Psoas muscle (tissue), 8 donors: ENCODE measurements around the gene LCP2. TPM values are rescaled to one million over a fixed set of nuclear protein-coding genes. Genes with fewer than 3 reads are reported as not detected.

Source experiments
- ATAC-seq, 4 donors: fragments of 200-7000 bp; cut with Tn5 transposase; one replicate each; pipeline ENCODE4 v1.9.1; 2020; ENCODE audit warnings: moderate library complexity in 3 of 4, mild to moderate bottlenecking in 2 of 4
- DNase-seq, 2 donors: peaks; one replicate each; pipeline ENCODE4 v3.0.0-alpha.2; 2020
- H3K27ac ChIP-seq: fragments of 200-600 bp; one replicate; pipeline ENCODE4 v1.8.0; 2022
- H3K27me3 ChIP-seq, 3 donors: fragments of 200-600 bp in 1 of 3; one replicate each; pipeline versions ENCODE4 v1.6.1 to v1.8.0; 2013 to 2022; ENCODE audit warnings: low read length in 2 of 3, mild to moderate bottlenecking in 2 of 3, moderate library complexity in 1 of 3; ENCODE audit not compliant: insufficient read depth in 3 of 3
- H3K36me3 ChIP-seq, 2 donors: fragments of 200-600 bp in 1 of 2; one replicate each; pipeline versions ENCODE4 v1.6.1 to v1.8.0; 2013 to 2022; ENCODE audit warnings: low read depth in 1 of 2, mild to moderate bottlenecking in 1 of 2, moderate library complexity in 1 of 2; ENCODE audit not compliant: insufficient read depth in 1 of 2
- H3K4me1 ChIP-seq: fragments of 200-600 bp; one replicate; pipeline ENCODE4 v1.8.0; 2022
- H3K4me3 ChIP-seq: fragments of 200-600 bp; one replicate; pipeline ENCODE4 v1.8.0; 2022; ENCODE audit warnings: mild to moderate bottlenecking
- H3K9me3 ChIP-seq: fragments of 200-600 bp; one replicate; pipeline ENCODE4 v1.8.0; 2022
- CTCF ChIP-seq: fragments of 200-600 bp; IDR thresholded peaks from one replicate; pipeline ENCODE4 v1.8.0; 2022; ENCODE audit warnings: antibody characterized with exemption
- WGBS, 3 donors: extraction: QIAGEN DNeasy Blood & Tissue Kit; methylation state at CpG; one replicate each; pipeline versions ENCODE4 v1.1.6 to v1.1.7; 2013; 5-methylcytosine and 5-hydroxymethylcytosine counted together
- intact Hi-C, 2 donors: fragments of 100-400 bp; cut with DNase I; formaldehyde crosslinking; loops; one replicate each; pipeline versions ENCODE4 v1.11.0 to v1.14.2; 2022
- polyA plus RNA-seq, 3 donors: library from polyadenylated mRNA; stranded (reverse); fragments of 200-250 nt; gene quantifications; one replicate each; pipeline ENCODE4 v1.2.3, GENCODE V29; 2013
- total RNA-seq, 4 donors: library from RNA; stranded (reverse); fragmentation: NEBNext Ultra II Directional in 2 of 4; extraction: Animal tissue kit (Norgen Biotek cat#: 25700) in 2 of 4; gene quantifications; one replicate each; pipeline versions ENCODE4 v1.2.1 to v1.2.4, GENCODE V29; 2021 to 2023
- donor health status: healthy with polysubstance abuse.
- donor health status: DM: no; HTN: no; CAD: no; lungs with moderate emphysema.
- donor health status: Bipolar disorder and iron deficiency.
- donor health status: healthy.
- donor health status: DM: yes; HTN: yes; CAD: no.
- donor health status: DM: no; HTN: no; CAD: no.
- donor health status: DM: no; HTN: no; CAD: no.
- donor health status: DM: yes; HTN: yes; CAD: no.

The LCP2 gene
- total and polyA plus RNA-seq, 7 donors: 0.76 to 6.0 (median 4.2) TPM

- intact Hi-C loops: loop anchor here in 1 of 2 donors (5.0 kb wide), 1 partner anchor 853 kb away; no protein-coding TSS in a partner anchor
- H3K9me3 ChIP-seq: no peaks in the 10 kb centered on the region
- WGBS, 3 donors: 89 to 91% (median 89%) methylated on average over 4 of the region's 4 CpGs
- no peaks in the 10 kb centered on the region for H3K4me1 ChIP-seq
- TF ChIP-seq CTCF: no peak
- H3K36me3 ChIP-seq: no peaks in the 10 kb centered on the region
- ATAC-seq: no peak
- H3K27ac ChIP-seq: no peak overlapping the region
- H3K27me3 ChIP-seq: no peaks in the 10 kb centered on the region
- no peak overlapping the region for H3K4me3 ChIP-seq
- no peak for DNase-seq
These were observed 18.1 kb downstream of the LCP2 start for GRCh38 chr5:170279459-170279817.

- H3K27ac ChIP-seq: no peak overlapping the region
- WGBS, 3 donors: 66 to 70% (median 68%) methylated on average over 9 of the region's 9 CpGs
- no peak for TF ChIP-seq CTCF
- no peaks in the 10 kb centered on the region for H3K36me3 ChIP-seq
- intact Hi-C loops: loop anchor here in 1 of 2 donors (5.0 kb wide), 1 partner anchor 853 kb away; no protein-coding TSS in a partner anchor
- H3K27me3 ChIP-seq: no peaks in the 10 kb centered on the region
- no peaks in the 10 kb centered on the region for H3K4me1 ChIP-seq
- DNase-seq (peak in 1 of 2 donors; percentile 62), ATAC-seq (peak in 2 of 4 donors; percentile 33 to 38)
- H3K4me3 ChIP-seq: no peak overlapping the region
- H3K9me3 ChIP-seq: no peaks in the 10 kb centered on the region
These were observed 18.7 kb downstream of the LCP2 start for GRCh38 chr5:170278611-170279458.

- no peak for TF ChIP-seq CTCF
- H3K27ac ChIP-seq: no peak overlapping the region
- no peaks in the 10 kb centered on the region for H3K9me3 ChIP-seq
- 52 to 69% (median 64%) methylated on average over 6 of the region's 6 CpGs for WGBS, 3 donors
- intact Hi-C loops: loop anchor here in 1 of 2 donors (5.0 kb wide), 1 partner anchor 854 kb away; no protein-coding TSS in a partner anchor
- no peaks in the 10 kb centered on the region for H3K36me3 ChIP-seq
- no peaks in the 10 kb centered on the region for H3K4me1 ChIP-seq
- no peak for DNase-seq
- no peak overlapping the region for H3K4me3 ChIP-seq
- ATAC-seq: no peak
- no peaks in the 10 kb centered on the region for H3K27me3 ChIP-seq
These were observed 19.7 kb downstream of the LCP2 start for GRCh38 chr5:170277867-170278281.

- Histone ChIP-seq H3K4me3 (no peak overlapping the region), H3K36me3 (no peaks in the 10 kb centered on the region), H3K4me1 (no peaks in the 10 kb centered on the region), H3K9me3 (no peaks in the 10 kb centered on the region), H3K27me3 (no peaks in the 10 kb centered on the region), H3K27ac (no peak overlapping the region)
- ATAC-seq (no peak), DNase-seq (no peak)
- TF ChIP-seq CTCF: no peak
- intact Hi-C loops: loop anchor here in 1 of 2 donors (5.0 kb wide), 1 partner anchor 856 kb away; no protein-coding TSS in a partner anchor
- 85 to 95% (median 94%) methylated on average over 2 of the region's 2 CpGs for WGBS, 3 donors
These were observed 21.4 kb downstream of the LCP2 start for GRCh38 chr5:170276140-170276539.
